H1 (cell line): ENCODE measurements around the gene LENG9. TPM values are rescaled to one million over a fixed set of nuclear protein-coding genes. Genes with fewer than 3 reads are reported as not detected.

Experiments
- CTBP2 ChIP-seq: IDR thresholded peaks from 2 replicates; pipeline ENCODE4 v1.7.0; 2011; ENCODE audit warnings: borderline replicate concordance, mild to moderate bottlenecking, moderate library complexity, mixed read lengths, low read length; ENCODE audit not compliant: insufficient read depth, insufficient read length
- HDAC2 ChIP-seq, 2 experiments: fragments of 300-600 bp in 1 of 2; sonication (generic) in 1 of 2; IDR thresholded peaks; 2 replicates each; pipeline ENCODE4 v1.6.1; 2011 to 2012; ENCODE audit warnings: low read depth in 2 of 2, low read length in 2 of 2, mild to moderate bottlenecking in 2 of 2, moderate library complexity in 2 of 2, borderline replicate concordance in 1 of 2, inconsistent platforms in 1 of 2
- TAF7 ChIP-seq: optimal IDR thresholded peaks from 2 replicates; pipeline ENCODE3; 2011; ENCODE audit warnings: low read depth, mild to moderate bottlenecking, inconsistent platforms, low read length, moderate library complexity, borderline replicate concordance
- polyA plus RNA-seq, 7 experiments: library from polyadenylated mRNA; depleted of rRNA in 3 of 7; stranded (reverse) in 5 of 7; unstranded in 2 of 7; fragments of >200 nt in 5 of 7; fragments of 200-250 nt in 2 of 7; gene quantifications; 1 replicate in 5 of 7; 2 replicates in 1 of 7; 4 replicates in 1 of 7; pipeline versions ENCODE4 v1.2.1 to v1.2.3, GENCODE V29; 2011 to 2013; ENCODE audit warnings: missing spikeins in 2 of 7, mixed read lengths in 2 of 7
- total RNA-seq: library from RNA; stranded (reverse); fragmentation: NEBNext Ultra II Directional; extraction: Animal tissue kit (Norgen Biotek cat#: 25700); gene quantifications from 2 replicates; pipeline ENCODE4 v1.2.1, GENCODE V29; 2021

The LENG9 gene
- total and polyA plus RNA-seq, 2 of the 8 experiments (the other 6 are each of a cell fraction or from before 2014, with no cell fraction given), result 1.6 to 3.9 TPM

- peak in 1 of 2 experiments; percentile 66; a peak in 1 of 4 replicates for TF ChIP-seq HDAC2 (IDR thresholded peaks at IDR 0.05; ENCODE audit: borderline replicate concordance in 1 of 2, low read depth in 2 of 2, low read length in 2 of 2)
- peak; percentile 85 for TF ChIP-seq TAF7
- TF ChIP-seq CTBP2, result peak; percentile 52
These were observed 1.2 kb upstream of the LENG9 start (continued) for GRCh38 chr19:54464630-54465425.
